Sigmoid colon (tissue), 3 donors: ENCODE data around the gene SMURF2.

Experiments used
- POLR2A ChIP-seq, 2 donors: fragments of 450-650 bp; IDR thresholded peaks; one replicate each; pipeline ENCODE4 v1.6.1; 2016; ENCODE audit warnings: antibody characterized with exemption in 2 of 2, mild to moderate bottlenecking in 2 of 2, moderate library complexity in 2 of 2
- TF ChIP-seq, protein P1 (sequence below), 4 experiments: fragments of 450-650 bp in 3 of 4; fragments of 200-600 bp in 1 of 4; IDR thresholded peaks; one replicate each; pipeline ENCODE4 v1.5.1; 2016 to 2019; ENCODE audit warnings: antibody characterized with exemption in 4 of 4, mild to moderate bottlenecking in 3 of 4, moderate library complexity in 2 of 4

DNA sequence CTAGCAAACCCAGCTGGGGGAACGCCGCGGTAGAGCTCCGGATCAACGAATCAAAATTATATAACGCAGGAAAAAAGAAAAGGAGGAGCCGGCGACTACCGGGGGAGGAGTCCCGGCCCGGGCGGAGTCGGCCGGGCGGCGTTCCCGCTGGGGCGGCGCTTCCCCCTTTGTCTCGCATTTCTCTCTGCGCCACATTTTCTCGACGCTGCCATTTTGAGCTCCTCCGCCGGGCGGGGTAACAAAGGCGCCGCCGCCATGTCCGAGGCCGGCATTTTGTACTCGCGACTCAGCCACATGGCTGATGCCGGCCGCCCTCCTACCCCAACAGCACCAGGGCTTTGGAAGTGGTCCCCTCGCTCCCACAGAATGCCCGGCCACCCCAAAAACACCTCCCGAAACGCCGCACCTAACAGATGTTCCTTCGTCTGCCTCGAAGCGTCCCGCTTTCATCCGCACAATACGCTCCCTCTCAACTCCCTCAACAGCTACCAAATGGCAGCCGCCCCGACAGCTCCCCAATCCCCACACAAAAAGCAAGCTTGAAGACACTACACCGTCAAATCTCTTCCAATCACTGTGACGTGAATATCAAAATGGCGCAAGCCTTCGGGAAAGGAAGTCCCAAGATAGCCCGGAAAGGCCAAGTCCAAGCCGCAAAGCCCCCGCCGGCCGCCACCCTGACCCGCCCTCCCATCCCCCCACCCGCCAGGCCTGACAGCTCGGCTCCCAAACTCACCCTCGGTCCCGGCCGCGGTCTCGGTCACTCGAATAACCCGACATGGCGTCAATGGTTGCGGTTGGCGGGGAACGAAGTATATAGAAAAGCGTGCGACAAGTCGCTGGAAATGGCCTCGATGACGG, 156.5 kb downstream of the SMURF2 start:
- TF ChIP-seq, protein P1, sequence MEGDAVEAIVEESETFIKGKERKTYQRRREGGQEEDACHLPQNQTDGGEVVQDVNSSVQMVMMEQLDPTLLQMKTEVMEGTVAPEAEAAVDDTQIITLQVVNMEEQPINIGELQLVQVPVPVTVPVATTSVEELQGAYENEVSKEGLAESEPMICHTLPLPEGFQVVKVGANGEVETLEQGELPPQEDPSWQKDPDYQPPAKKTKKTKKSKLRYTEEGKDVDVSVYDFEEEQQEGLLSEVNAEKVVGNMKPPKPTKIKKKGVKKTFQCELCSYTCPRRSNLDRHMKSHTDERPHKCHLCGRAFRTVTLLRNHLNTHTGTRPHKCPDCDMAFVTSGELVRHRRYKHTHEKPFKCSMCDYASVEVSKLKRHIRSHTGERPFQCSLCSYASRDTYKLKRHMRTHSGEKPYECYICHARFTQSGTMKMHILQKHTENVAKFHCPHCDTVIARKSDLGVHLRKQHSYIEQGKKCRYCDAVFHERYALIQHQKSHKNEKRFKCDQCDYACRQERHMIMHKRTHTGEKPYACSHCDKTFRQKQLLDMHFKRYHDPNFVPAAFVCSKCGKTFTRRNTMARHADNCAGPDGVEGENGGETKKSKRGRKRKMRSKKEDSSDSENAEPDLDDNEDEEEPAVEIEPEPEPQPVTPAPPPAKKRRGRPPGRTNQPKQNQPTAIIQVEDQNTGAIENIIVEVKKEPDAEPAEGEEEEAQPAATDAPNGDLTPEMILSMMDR (IDR thresholded peaks at IDR 0.05): no peak
- TF ChIP-seq POLR2A (IDR thresholded peaks at IDR 0.05): peak; percentile 47 to 52
